OCI-LY3 (cell line): Measurements from ENCODE around the gene ZNF416.

Source experiments
- CTCF ChIP-seq: fragments of 200-600, 300-600 bp; sonication (generic); IDR thresholded peaks from 2 replicates; pipeline ENCODE4 v1.5.1; 2014; ENCODE audit warnings: antibody characterized with exemption, low read length, low read depth
- EZH2phosphoT487 ChIP-seq: fragments of 200-600 bp; shearing (Covaris generic); IDR thresholded peaks from 2 replicates; pipeline ENCODE4 v1.6.1; 2018; ENCODE audit warnings: antibody characterized with exemption, mixed run types, low read depth

- TF ChIP-seq CTCF (no peak), EZH2phosphoT487 (no peak)
Observed at GRCh38 chr19:57623091-57623490, 44.4 kb upstream of the ZNF416 start.
